MG63 (cell line): ENCODE data around the gene HSD17B10. TPM values are rescaled to one million over a fixed set of nuclear protein-coding genes. Genes with fewer than 3 reads are reported as not detected.

Experiments
- DNase-seq: peaks from one replicate; pipeline ENCODE4 v3.0.0-alpha.2; 2020
- H3K27me3 ChIP-seq: fragments of 250-450 bp; sonication (Bioruptor Pico); 2 replicates; pipeline ENCODE4 v1.5.1; 2020; ENCODE audit warnings: mild to moderate bottlenecking, moderate library complexity
- H3K36me3 ChIP-seq: fragments of 250-450 bp; sonication (Bioruptor Pico); 2 replicates; pipeline ENCODE4 v1.5.1; 2020; ENCODE audit warnings: mild to moderate bottlenecking, moderate library complexity
- H3K4me3 ChIP-seq: fragments of 250-450 bp; sonication (Bioruptor Pico); 2 replicates; pipeline ENCODE4 v1.5.1; 2020; ENCODE audit warnings: mild to moderate bottlenecking, moderate library complexity
- H3K9me3 ChIP-seq: fragments of 250-450 bp; sonication (Bioruptor Pico); 2 replicates; pipeline ENCODE4 v1.5.1; 2020; ENCODE audit warnings: mild to moderate bottlenecking, moderate library complexity
- total RNA-seq: library from RNA; depleted of rRNA; stranded (reverse); fragments of >200 nt; shearing (Covaris generic); gene quantifications from 2 replicates; pipeline ENCODE4 v1.2.3, GENCODE V29; 2014; ENCODE audit warnings: low replicate concordance; rRNA removed

The HSD17B10 gene
- total RNA-seq, 1 experiment from 2014 or later, result 166 TPM

- DNase-seq, result no peak
- H3K27me3 ChIP-seq, result no peaks in the 10 kb centered on the region
- H3K36me3 ChIP-seq, result peaks cover 6% of the 10 kb centered on the region
- H3K4me3 ChIP-seq, result no peak overlapping the region
- H3K9me3 ChIP-seq, result no peaks in the 10 kb centered on the region
Measured at GRCh38 chrX:53395605-53396298, 38.4 kb downstream of the HSD17B10 start.

- H3K9me3 ChIP-seq, result no peaks in the 10 kb centered on the region
- no peaks in the 10 kb centered on the region for H3K27me3 ChIP-seq
- H3K36me3 ChIP-seq, result peaks cover 4% of the 10 kb centered on the region
- no peak overlapping the region for H3K4me3 ChIP-seq
- DNase-seq, result no peak
Measured at GRCh38 chrX:53383376-53384076, 50.6 kb downstream of the HSD17B10 start.

Other genes starting within 250 kb of the HSD17B10 start
- 43.1 and 63.8 TPM in 2 replicates for gene KDM5C, start 209.2 kb downstream of the HSD17B10 start, total RNA-seq
- gene IQSEC2, start 152.8 kb downstream of the HSD17B10 start, total RNA-seq, result 3.4 and 5.7 TPM in 2 replicates
- gene SMC1A, start 11.7 kb downstream of the HSD17B10 start, total RNA-seq, result 5.2 and 9.9 TPM in 2 replicates
- not detected in 2 replicates for gene RIBC1, start 11.5 kb downstream of the HSD17B10 start, total RNA-seq